Mucosa of descending colon (tissue), 3 donors: ENCODE results near the gene FLOT1. TPM values are rescaled to one million over a fixed set of nuclear protein-coding genes. Genes with fewer than 3 reads are reported as not detected.

ENCODE experiments used
- ATAC-seq: fragments of 200-7000 bp; cut with Tn5 transposase; one replicate; pipeline ENCODE4 v1.9.1; 2020; ENCODE audit warnings: mild to moderate bottlenecking, moderate library complexity
- DNase-seq, 3 donors: peaks; one replicate each; pipeline ENCODE4 v3.0.0-alpha.2; 2020
- H3K36me3 ChIP-seq: fragments of 200-600 bp; one replicate; pipeline ENCODE4 v1.8.0; 2021; ENCODE audit warnings: low read depth, mild to moderate bottlenecking
- H3K4me1 ChIP-seq: fragments of 200-600 bp; one replicate; pipeline ENCODE4 v1.8.0; 2021; ENCODE audit warnings: low read depth, mild to moderate bottlenecking
- H3K4me3 ChIP-seq: fragments of 200-600 bp; one replicate; pipeline ENCODE4 v1.8.0; 2021; ENCODE audit warnings: mild to moderate bottlenecking
- H3K9me3 ChIP-seq: fragments of 200-600 bp; one replicate; pipeline ENCODE4 v1.8.0; 2021; ENCODE audit warnings: mild to moderate bottlenecking
- intact Hi-C, 2 donors: fragments of 100-400 bp; cut with DNase I in 1 of 2; cut with micrococcal nuclease in 1 of 2; formaldehyde crosslinking; loops; one replicate each; pipeline versions ENCODE4 v1.11.0 to v1.11.1; 2022; cut with DNase I, micrococcal nuclease
- total RNA-seq, 3 donors: library from RNA; stranded (reverse); fragmentation: NEBNext Ultra II Directional in 2 of 3; extraction: Animal tissue kit (Norgen Biotek cat#: 25700) in 2 of 3; gene quantifications; one replicate each; pipeline versions ENCODE4 v1.2.1 to v1.2.4, GENCODE V29; 2021 to 2023
- TF ChIP-seq, protein P1 (sequence below): fragments of 200-600 bp; IDR thresholded peaks from one replicate; pipeline ENCODE4 v1.8.0; 2022; ENCODE audit warnings: antibody characterized with exemption, mild to moderate bottlenecking
- donor health status: DM: no; HTN: no; CAD: no; lungs with moderate emphysema.
- donor health status: DM: no; HTN: no; CAD: no.
- donor health status: DM: no; HTN: yes; CAD: no.

The FLOT1 gene
- total RNA-seq, 3 donors from 2014 or later = 133 to 175 (median 152) TPM

DNA sequence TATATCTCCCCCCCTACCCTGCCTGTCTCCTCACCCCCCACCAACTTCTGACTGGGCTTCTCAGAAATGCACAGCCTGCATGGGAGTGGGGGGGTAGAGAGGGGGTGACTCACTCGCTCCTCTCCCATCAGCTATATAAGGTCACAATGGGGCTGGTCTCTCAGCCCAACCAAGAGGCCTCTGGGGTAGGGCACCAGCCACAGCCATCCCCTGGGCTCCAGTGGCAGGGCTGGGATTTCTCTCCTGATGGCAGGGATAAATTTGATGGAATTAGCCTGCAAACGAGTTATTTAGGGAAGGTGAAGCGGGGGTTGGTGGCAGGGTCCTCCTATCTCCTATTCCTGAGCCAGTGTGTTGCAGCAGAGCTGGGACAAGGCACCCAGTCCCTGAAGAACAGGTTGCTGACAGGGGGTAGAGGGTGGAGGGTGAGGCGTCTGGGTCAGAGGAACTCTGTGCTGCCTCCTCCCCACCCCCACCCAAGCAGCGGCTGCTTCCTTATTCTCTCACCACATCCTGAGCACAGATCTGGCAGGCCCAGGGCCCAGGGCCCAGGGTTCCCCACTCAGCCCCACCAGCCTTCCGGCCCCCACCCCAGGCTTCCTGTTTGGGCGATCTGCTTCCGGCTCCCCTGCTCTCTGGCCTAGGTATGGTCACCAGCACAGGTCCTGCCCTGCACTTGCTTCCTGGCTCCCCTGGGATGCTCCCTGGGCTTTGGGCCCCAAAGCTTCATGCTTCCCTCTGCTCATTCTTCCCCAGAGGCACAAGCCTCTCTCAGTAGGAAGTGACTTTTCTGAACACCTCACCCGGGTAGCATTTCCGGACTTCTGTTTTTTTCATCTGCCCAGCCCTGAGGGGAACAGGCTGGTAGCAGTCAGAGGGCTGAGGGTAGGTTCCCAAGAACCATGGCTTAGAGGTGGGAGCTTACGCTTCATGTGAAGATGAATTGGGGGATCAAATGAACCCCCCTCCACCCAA, 60.1 kb downstream of the FLOT1 start:
- DNase-seq (peak; percentile 79 to 96 (median 84)), ATAC-seq (peak; percentile 57)
- Histone ChIP-seq H3K36me3 (no peaks in the 10 kb centered on the region), H3K4me1 (peaks cover 18% of the 10 kb centered on the region), H3K4me3 (peak overlapping the region; percentile 14), H3K9me3 (no peaks in the 10 kb centered on the region)
- intact Hi-C loops = no loop called here
- TF ChIP-seq, protein P1, sequence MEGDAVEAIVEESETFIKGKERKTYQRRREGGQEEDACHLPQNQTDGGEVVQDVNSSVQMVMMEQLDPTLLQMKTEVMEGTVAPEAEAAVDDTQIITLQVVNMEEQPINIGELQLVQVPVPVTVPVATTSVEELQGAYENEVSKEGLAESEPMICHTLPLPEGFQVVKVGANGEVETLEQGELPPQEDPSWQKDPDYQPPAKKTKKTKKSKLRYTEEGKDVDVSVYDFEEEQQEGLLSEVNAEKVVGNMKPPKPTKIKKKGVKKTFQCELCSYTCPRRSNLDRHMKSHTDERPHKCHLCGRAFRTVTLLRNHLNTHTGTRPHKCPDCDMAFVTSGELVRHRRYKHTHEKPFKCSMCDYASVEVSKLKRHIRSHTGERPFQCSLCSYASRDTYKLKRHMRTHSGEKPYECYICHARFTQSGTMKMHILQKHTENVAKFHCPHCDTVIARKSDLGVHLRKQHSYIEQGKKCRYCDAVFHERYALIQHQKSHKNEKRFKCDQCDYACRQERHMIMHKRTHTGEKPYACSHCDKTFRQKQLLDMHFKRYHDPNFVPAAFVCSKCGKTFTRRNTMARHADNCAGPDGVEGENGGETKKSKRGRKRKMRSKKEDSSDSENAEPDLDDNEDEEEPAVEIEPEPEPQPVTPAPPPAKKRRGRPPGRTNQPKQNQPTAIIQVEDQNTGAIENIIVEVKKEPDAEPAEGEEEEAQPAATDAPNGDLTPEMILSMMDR = no peak

DNA sequence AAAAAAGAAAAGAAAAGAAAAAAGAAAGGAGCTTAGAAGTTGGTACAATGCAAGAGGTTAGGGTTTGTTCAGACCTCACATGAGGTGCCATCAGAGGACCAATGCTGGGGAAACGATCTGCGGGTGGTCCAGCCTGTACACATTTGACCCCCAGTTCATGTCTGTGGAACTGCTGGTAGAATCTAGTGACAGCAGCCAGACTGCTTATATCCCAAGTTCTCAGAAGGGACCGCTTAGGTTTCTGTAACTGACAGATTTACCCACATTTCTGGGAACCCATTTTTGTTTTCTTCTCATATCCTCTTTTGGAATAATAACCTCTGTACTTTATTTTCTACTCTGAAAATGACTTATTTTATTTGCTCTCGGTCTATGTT, 60.7 kb downstream of the FLOT1 start:
- TF ChIP-seq, protein P1 = no peak
- Histone ChIP-seq H3K36me3 (no peaks in the 10 kb centered on the region), H3K4me3 (no peak overlapping the region), H3K4me1 (peaks cover 17% of the 10 kb centered on the region), H3K9me3 (no peaks in the 10 kb centered on the region)
- no peak for ATAC-seq
- DNase-seq = peak in 1 of 3 donors; percentile 17
- intact Hi-C loops = loop anchor here in 1 of 2 donors (2.0 kb wide), 1 partner anchor 41 kb away; no protein-coding TSS in a partner anchor

DNA sequence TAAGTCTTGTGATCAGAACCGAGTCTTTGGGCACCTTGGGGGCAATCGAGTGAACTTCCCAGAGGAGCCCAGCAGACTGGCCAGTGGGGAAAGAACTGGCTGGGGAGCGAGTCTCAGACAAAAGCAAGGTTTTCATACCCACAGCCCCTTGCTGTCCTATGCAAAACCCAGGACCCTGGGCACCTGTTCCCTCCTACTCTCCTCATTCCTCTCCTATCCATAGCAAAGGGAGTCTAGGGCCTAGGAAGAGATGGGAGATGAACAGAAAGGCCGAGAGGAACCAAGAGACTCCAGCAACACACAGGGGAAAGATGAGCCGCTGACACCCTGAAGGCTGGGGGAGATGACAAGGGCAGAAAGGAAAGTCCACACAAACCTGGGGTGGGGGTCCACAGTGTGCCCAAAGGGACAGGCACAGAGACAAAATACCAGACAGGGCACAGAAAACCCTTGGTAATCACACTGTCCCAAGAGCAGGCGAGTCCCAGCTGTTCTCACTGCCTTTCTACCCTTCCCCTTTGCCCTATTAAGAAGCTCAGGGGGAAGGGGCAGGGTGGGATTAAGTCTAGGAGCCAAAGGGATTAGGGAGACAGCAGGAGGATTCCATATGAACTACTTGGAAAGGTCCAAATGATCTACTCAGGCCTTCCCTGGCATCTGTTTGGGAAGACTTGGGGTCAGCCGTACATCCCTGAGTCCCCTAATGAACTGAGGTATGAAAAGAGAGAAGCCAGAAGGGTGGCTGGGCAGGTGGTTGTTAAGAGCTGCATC, 62.5 kb downstream of the FLOT1 start:
- ATAC-seq (no peak), DNase-seq (peak in 1 of 3 donors; percentile 17)
- H3K4me1 ChIP-seq = peaks cover 17% of the 10 kb centered on the region
- intact Hi-C loops = loop anchor here (2.0 kb wide), 1 partner anchor 43 kb away; no protein-coding TSS in a partner anchor
- no peak overlapping the region for H3K4me3 ChIP-seq
- TF ChIP-seq, protein P1 = no peak
- H3K9me3 ChIP-seq = no peaks in the 10 kb centered on the region
- no peaks in the 10 kb centered on the region for H3K36me3 ChIP-seq

DNA sequence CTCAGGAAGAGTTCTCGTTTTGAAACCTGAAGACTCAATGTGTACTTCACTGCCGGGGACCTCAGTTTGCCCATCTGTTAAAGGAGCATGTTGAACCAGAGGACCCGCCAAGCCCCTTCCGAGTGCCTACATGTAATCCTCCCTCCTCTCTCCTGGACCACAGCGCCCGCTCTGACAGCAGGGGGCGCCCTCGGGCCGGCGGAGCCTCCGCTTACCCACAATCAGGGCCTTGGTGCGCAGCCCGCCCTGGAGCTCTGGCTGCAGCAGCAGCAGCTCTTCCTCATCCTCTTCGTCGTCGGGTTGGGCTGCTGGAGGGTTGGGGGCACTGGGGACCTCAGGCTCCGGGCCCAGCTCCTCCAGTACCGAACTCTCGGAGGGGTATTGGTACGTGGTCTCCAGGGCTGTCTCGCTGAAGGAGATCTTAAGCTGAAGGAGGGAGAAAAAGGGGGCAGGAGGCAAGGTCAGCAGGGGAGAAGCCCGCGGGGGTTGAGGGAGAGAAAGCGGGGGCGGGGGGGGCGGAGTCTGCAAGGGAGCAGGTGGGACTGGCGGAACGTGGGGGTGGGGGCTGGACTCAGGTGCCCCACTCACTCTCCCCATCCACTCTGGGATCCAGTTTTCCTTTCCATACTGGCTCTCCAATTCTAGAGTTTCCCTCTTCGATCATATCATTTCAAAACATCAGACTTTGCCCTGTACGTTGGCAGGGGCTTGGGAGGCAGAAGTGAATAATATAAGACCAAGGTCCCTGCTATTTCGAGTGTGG, 63.3 kb downstream of the FLOT1 start:
- Histone ChIP-seq H3K9me3 (no peaks in the 10 kb centered on the region), H3K4me3 (no peak overlapping the region), H3K4me1 (peaks cover 17% of the 10 kb centered on the region), H3K36me3 (no peaks in the 10 kb centered on the region)
- DNase-seq (peak; percentile 88 to 93 (median 93)), ATAC-seq (peak; percentile 87)
- intact Hi-C loops = loop anchor here in 1 of 2 donors (2.0 kb wide), 1 partner anchor 44 kb away; no protein-coding TSS in a partner anchor
- TF ChIP-seq, protein P1 = peak; percentile 93

Other genes starting within 250 kb of the FLOT1 start
- gene GNL1, start 186.2 kb downstream of the FLOT1 start, total RNA-seq = 10 to 100 TPM; 37.8 to 48.1 (median 45.9) TPM
- 1 to 10 TPM; 4.6 to 9.7 (median 5.9) TPM for gene PRR3, start 185.4 kb downstream of the FLOT1 start, total RNA-seq
- 10 to 100 TPM; 43.0 to 56.0 (median 45.8) TPM for gene ABCF1, start 171.2 kb downstream of the FLOT1 start, total RNA-seq
- 10 to 100 TPM; 68.5 to 80.3 (median 79.2) TPM for gene PPP1R10, start 125.4 kb downstream of the FLOT1 start, total RNA-seq
- gene MRPS18B, start 124.8 kb downstream of the FLOT1 start, total RNA-seq = 10 to 100 TPM; 38.2 to 63.7 (median 51.1) TPM
- 10 to 100 TPM; 10.6 to 18.4 (median 12.7) TPM for gene ATAT1, start 115.8 kb downstream of the FLOT1 start, total RNA-seq
- gene C6orf136, start 95.6 kb downstream of the FLOT1 start, total RNA-seq = 10 to 100 TPM; 46.5 to 88.8 (median 61.8) TPM
- 10 to 100 TPM; 31.0 to 36.2 (median 36.0) TPM for gene DHX16, start 69.7 kb downstream of the FLOT1 start, total RNA-seq
- 10 to 100 TPM in 2 of 3 donors, 1 to 10 TPM in 1; 8.6 to 55.1 (median 22.1) TPM for gene PPP1R18, start 56.0 kb downstream of the FLOT1 start, total RNA-seq
- gene NRM, start 51.7 kb downstream of the FLOT1 start, total RNA-seq = 10 to 100 TPM in 1 of 3 donors, 1 to 10 TPM in 2; 4.3 to 10.2 (median 6.1) TPM
- gene MDC1, start 25.4 kb downstream of the FLOT1 start, total RNA-seq = 10 to 100 TPM; 15.2 to 34.3 (median 29.5) TPM
- 100 to 1,000 TPM; 113 to 328 (median 307) TPM for gene TUBB, start 22.3 kb downstream of the FLOT1 start, total RNA-seq
- 100 to 1,000 TPM in 1 of 3 donors, 10 to 100 TPM in 2; 64.0 to 183 (median 67.6) TPM for gene IER3, start 1.9 kb upstream of the FLOT1 start, total RNA-seq
- 100 to 1,000 TPM; 145 to 336 (median 271) TPM for gene DDR1, start 141.8 kb upstream of the FLOT1 start, total RNA-seq
- gene GTF2H4, start 165.5 kb upstream of the FLOT1 start, total RNA-seq = 10 to 100 TPM; 17.0 to 25.3 (median 25.0) TPM
- gene VARS2, start 171.6 kb upstream of the FLOT1 start, total RNA-seq = 10 to 100 TPM; 20.9 to 27.6 (median 27.3) TPM
- gene SFTA2, start 189.5 kb upstream of the FLOT1 start, total RNA-seq = not detected
- under 1 TPM in 1 of 3 donors, not detected in 2; 0.07 TPM for gene MUCL3, start 198.3 kb upstream of the FLOT1 start, total RNA-seq
- gene MUC21, start 241.0 kb upstream of the FLOT1 start, total RNA-seq = under 1 TPM in 1 of 3 donors, not detected in 2; 0.12 TPM